GM18951 (cell line): Measurements from ENCODE around the gene TEX53.

ENCODE experiments used
- POLR2A ChIP-seq: IDR thresholded peaks from 4 replicates; pipeline ENCODE4 v1.6.1; 2011; ENCODE audit warnings: mild to moderate bottlenecking; ENCODE audit not compliant: insufficient read length, insufficient read depth; ENCODE audit errors: extremely low read depth
- in situ Hi-C: fragments of 300-500 bp; cut with MboI; formaldehyde crosslinking; loops from one replicate; pipeline ENCODE4 v1.12.0; 2022; ENCODE audit warnings: low sequenced_read_pairs, mixed read lengths, inconsistent platforms; ENCODE audit not compliant: unreplicated experiment

Gene TEX53

GRCh38 chr9:114688379-114688778, 30.8 kb upstream of the TEX53 start:
- TF ChIP-seq POLR2A: no peak
- in situ Hi-C loops: no loop called here

- TF ChIP-seq POLR2A: no peak
- in situ Hi-C loops: no loop called here
Observed at GRCh38 chr9:114687034-114687433, 29.4 kb upstream of the TEX53 start.

- no peak for TF ChIP-seq POLR2A
- in situ Hi-C loops: no loop called here
Observed at GRCh38 chr9:114685951-114686350, 28.3 kb upstream of the TEX53 start.

GRCh38 chr9:114684036-114684435, 26.4 kb upstream of the TEX53 start:
- in situ Hi-C loops: no loop called here
- no peak for TF ChIP-seq POLR2A

- no peak for TF ChIP-seq POLR2A
- in situ Hi-C loops: no loop called here
Observed at GRCh38 chr9:114682846-114683245, 25.2 kb upstream of the TEX53 start.

GRCh38 chr9:114681594-114682332, 24.2 kb upstream of the TEX53 start, which contains the start of gene TEX48:
Gene TEX48, minus strand, starts transcription at chr9:114682192. Its CDS starts 10,469 bp downstream, at chr9:114671723.
- no peak for TF ChIP-seq POLR2A
- in situ Hi-C loops: no loop called here

- no peak for TF ChIP-seq POLR2A
- in situ Hi-C loops: no loop called here
Observed at GRCh38 chr9:114680259-114681001, 22.8 kb upstream of the TEX53 start.

GRCh38 chr9:114678795-114679194, 21.2 kb upstream of the TEX53 start:
- no peak for TF ChIP-seq POLR2A
- in situ Hi-C loops: no loop called here

GRCh38 chr9:114678130-114678529, 20.5 kb upstream of the TEX53 start:
- in situ Hi-C loops: no loop called here
- no peak for TF ChIP-seq POLR2A

- in situ Hi-C loops: no loop called here
- TF ChIP-seq POLR2A: no peak
Observed at GRCh38 chr9:114677418-114677817, 19.8 kb upstream of the TEX53 start.

- in situ Hi-C loops: no loop called here
- no peak for TF ChIP-seq POLR2A
Observed at GRCh38 chr9:114676901-114677300, 19.3 kb upstream of the TEX53 start.

GRCh38 chr9:114674798-114675540, 17.4 kb upstream of the TEX53 start:
- in situ Hi-C loops: loop anchor here (5.0 kb wide), 1 partner anchor 337 kb away; no protein-coding TSS in a partner anchor
- TF ChIP-seq POLR2A: no peak
